ENCODE data around the gene LRRIQ4.

Gene LRRIQ4

DNA sequence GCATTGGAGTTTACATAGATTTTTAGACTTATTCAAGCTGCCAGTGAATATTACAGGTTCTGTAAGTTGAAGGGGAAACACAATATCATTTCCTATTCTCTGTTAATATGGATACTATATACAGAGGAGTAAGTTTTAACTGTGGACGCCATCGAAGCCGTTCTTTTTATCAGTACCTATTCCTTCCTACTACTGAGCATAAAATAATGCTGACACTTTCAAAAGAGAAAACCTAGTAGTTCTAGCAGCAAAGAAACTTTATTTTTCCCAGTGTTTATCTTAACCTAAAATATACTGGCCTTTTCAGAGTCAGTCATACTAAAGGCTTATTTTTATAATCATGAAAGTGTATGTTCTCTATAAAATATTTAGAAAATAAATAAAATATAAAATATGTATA is 42.8 kb downstream of the LRRIQ4 start:
- no peak for DNase-seq (ENCODE audit: low spot score)

GRCh38 chr3:169857811-169858210 is 45.1 kb downstream of the LRRIQ4 start:
- DNase-seq (ENCODE audit: low spot score): no peak

- DNase-seq (ENCODE audit: low spot score): no peak
Measured at GRCh38 chr3:169861871-169862270, 49.2 kb downstream of the LRRIQ4 start.

DNA sequence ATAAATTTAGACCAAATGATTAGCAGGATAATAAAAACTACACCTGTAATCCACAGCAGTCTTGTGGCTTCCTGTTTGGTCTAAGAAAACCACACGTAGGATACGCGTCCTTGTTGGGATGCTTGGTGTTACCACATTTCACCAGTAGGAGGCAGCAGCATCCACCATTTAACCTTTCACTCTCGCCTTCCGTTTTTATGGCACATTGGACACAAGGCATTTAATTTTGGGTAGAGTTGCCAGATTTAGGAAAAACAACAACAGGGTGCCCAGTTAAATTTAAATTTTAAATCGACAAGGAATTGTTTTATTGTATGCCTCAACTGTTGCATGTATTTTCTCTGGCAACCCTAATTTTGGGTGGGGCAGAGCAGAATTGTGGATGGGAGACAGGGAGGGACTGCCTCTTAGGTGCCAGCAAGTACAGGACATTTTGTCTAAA is 50.8 kb downstream of the LRRIQ4 start:
- peak; percentile 67 for DNase-seq (ENCODE audit: low spot score)

DNA sequence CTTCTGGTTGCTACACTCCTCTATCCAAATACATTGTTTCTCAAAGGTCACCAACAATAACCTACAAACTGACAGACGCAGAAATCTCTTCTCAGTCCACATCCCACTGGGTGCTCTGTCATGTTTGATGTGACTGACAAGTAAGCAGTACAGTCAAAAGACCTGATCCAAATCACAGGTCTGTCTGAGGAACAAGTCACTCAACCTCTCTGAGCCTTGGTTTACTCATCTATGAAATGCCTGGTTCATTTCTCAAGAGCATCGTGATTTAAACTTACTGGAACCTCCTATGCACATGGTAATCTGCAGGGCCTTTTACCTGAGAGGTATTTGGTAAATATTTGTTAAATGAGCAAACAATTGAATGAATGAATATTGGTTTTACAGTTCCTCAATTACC is 51.6 kb downstream of the LRRIQ4 start:
- DNase-seq (ENCODE audit: low spot score): no peak

GRCh38 chr3:169865176-169865767 is 52.6 kb downstream of the LRRIQ4 start:
- DNase-seq (ENCODE audit: low spot score): peak; percentile 61

- DNase-seq (ENCODE audit: low spot score): no peak
Measured at GRCh38 chr3:169867584-169868210, 55.0 kb downstream of the LRRIQ4 start.

- no peak for DNase-seq (ENCODE audit: low spot score)
Measured at GRCh38 chr3:169868369-169868768, 55.7 kb downstream of the LRRIQ4 start.

DNA sequence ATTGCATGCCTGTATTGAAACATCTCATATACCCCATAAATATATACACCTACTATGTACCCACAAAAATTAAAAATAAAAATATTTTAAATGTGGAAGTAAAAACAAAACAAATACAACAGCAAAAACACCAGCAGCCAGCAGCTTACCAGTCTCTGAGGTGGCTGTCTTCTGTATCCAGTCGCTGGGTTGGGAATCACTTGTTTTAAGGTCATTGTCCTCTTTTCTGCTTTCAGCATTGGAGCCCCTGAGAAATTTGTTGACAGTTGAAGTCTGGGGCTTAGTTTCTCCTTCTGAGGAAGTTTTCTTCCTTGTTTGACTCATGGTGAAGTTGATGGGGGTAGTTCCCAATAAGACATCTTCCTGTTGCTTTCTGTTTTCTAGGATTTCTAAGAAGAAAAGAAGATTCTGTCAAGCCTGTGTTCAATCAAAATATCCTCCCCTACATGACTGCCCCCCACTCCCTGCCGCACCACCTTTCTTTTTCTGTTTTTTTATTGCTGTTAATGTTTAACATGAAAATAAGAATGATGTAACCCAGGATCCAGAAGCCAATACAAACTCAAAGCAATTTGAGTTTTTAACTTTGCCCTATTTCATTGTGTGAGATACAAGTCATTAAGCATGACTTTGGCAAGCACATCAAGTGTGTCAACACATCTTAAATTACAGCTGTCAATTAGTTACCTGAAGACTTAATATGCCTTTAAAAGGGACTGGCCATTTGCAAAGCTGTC is 57.0 kb downstream of the LRRIQ4 start, which contains the start of gene LRRC31:
Gene LRRC31, minus strand, starts transcription at position 452 of the 737 bp plus-strand sequence. Its CDS starts 128 bp downstream, at position 324.
- DNase-seq (ENCODE audit: low spot score): no peak

GRCh38 chr3:169871129-169871886 is 58.6 kb downstream of the LRRIQ4 start:
- DNase-seq (ENCODE audit: low spot score): no peak

DNA sequence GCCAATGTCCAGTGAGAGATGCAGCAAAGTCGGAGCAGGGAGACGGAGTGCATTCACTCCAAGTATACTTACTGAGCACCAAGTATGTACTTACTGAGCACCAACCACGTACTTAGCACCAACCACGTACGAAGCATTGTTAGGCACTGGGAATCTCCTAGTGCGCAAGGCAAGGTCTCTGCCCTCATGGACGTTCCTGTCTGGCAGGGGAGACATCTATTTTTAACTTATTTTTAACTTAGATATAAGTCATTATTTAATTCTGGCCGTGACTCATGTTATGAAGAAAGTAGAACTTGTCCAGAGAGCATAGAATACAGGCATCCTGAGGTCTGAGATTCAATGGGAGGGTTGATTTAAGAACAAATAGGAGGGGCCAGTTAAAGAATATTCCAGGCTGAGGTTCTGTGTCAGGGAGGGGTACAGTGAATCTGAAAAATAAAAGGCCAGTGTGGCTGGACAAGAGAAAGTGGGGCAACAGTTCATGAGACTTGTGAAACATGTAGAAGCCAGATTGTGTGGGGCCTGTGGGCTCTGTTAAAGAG is 66.4 kb downstream of the LRRIQ4 start:
- DNase-seq (ENCODE audit: low spot score): no peak

DNA sequence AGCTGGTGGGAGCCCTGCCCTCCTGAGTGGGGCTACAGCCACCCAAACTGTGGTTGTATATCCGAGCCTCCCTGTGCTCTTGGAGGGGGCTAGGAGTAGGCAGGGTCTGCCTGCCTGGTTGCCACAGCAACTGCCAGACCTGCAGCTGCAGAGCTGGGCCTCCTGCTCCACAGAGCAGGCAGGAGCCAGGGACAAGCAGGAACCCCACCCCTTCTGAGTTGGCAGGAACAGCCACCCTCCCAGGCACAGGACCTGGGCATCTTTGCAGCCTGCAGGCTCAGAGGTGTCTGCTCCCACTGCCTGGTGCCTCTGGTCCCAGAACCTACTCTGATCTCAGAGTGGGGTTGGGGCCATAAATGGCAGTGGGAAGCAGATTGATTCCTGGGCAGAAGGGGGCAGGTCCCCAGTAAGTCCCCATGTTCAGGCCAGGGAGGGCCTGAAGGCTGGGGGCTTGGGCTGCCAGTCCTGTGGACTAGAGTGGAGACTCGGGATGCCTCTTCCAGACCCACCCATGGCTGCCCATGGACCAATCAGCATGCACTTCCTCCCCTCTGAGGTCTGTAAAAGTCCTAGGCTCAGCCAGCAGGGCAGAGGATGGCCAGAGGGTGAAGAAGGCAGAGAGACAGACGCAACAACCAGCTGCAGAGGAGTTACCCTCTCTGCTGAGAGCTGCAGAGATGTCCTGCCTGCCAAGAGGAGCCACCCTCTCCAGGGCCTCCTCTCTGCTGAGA is 67.3 kb downstream of the LRRIQ4 start:
- no peak for DNase-seq (ENCODE audit: low spot score)

- DNase-seq (ENCODE audit: low spot score): peak; percentile 40
Measured at GRCh38 chr3:169880576-169881250, 68.0 kb downstream of the LRRIQ4 start.

- no peak for DNase-seq (ENCODE audit: low spot score)
Measured at GRCh38 chr3:169886671-169887070, 74.0 kb downstream of the LRRIQ4 start.
